ENCODE results near the gene EVC. TPM values are rescaled to one million over a fixed set of nuclear protein-coding genes. Genes with fewer than 3 reads are reported as not detected.
A peak's percentile ranks its signal among the peaks of the same experiment; 100 is the strongest.

The EVC gene
- total RNA-seq, 2 experiments from 2014 or later: 0.17 TPM; not detected in 1

GRCh38 chr4:5863461-5864113 lies 152.6 kb downstream of the EVC start:
- Mint-ChIP-seq H3K4me1 (ENCODE audit: low read depth) (peaks cover 14% of the 10 kb centered on the region), H3K36me3 (ENCODE audit: low read depth) (no peaks in the 10 kb centered on the region), H3K27ac (no peak overlapping the region), H3K4me3 (no peak overlapping the region), H3K9me3 (no peaks in the 10 kb centered on the region), H3K27me3 (ENCODE audit: low read depth) (peaks cover under 1% of the 10 kb centered on the region)
- intact Hi-C loops (cut with micrococcal nuclease): no loop called here
- peak; percentile 76 for DNase-seq
- CTCF ChIA-PET: no interaction called here

Other genes starting within 250 kb of the EVC start
- gene EVC2, start 2.6 kb upstream of the EVC start, total RNA-seq: not detected
- not detected for gene CRMP1, start 181.9 kb downstream of the EVC start, total RNA-seq

All from activated naive CD4-positive, alpha-beta T cell treated with anti-CD3 and anti-CD28 coated beads for 36 hours (primary cell).